ENCODE data around the gene NCBP1. TPM values are rescaled to one million over a fixed set of nuclear protein-coding genes. Genes with fewer than 3 reads are reported as not detected.

NCBP1 gene
- total and polyA plus RNA-seq, 7 donors: 7.1 to 22.1 (median 14.6) TPM

DNA sequence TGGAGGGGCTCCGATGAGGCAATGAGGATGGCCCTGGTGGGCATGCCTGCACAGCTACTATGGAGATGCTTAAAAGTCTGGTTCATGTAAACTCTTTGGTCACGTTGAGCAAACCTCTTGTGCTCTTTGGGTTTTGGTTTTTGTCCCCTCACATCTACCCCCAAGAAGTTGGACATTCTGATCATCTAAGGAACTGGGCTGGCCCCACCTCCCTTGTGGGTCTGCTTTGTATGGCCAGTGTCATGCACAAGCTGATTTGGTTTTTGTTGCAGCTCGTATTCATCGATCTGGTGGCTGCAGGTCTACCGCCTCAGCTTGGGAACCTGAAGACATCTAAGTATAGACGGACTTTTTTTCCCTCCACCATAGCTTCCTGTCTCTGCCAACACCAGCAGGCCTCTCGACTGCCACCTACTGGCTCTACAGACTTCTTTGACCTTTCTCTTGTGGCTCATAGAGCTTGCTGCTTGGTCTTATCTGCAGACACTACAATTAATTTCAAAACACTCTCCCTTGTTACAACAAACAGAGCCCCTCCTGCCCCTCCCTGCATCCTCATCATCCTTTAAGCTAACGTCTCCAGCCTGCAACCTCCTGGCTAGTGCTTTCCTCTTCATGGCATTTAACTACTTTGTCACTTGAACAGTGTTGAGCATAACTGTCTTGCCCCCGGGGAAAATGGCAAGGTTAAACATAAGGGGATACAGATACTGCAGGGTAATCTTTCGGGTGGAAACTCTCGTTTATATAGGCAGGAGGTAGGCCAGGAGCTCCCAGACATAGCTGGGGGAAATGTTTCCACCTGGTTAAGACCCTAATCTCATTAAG, 34.9 kb upstream of the NCBP1 start:
- Histone ChIP-seq H3K36me3 (ENCODE audit: insufficient read depth in 1 of 2, low read depth in 1 of 2) (peaks cover 7 to 47% of the 10 kb centered on the region in 2 donors), H3K4me1 (peaks cover 75% of the 10 kb centered on the region), H3K4me3 (no peak overlapping the region), H3K9me3 (no peaks in the 10 kb centered on the region), H3K27me3 (ENCODE audit: insufficient read depth in 3 of 3, low read length in 2 of 3) (no peaks in the 10 kb centered on the region), H3K27ac (peak overlapping the region; percentile 77)
- TF ChIP-seq, protein P1, sequence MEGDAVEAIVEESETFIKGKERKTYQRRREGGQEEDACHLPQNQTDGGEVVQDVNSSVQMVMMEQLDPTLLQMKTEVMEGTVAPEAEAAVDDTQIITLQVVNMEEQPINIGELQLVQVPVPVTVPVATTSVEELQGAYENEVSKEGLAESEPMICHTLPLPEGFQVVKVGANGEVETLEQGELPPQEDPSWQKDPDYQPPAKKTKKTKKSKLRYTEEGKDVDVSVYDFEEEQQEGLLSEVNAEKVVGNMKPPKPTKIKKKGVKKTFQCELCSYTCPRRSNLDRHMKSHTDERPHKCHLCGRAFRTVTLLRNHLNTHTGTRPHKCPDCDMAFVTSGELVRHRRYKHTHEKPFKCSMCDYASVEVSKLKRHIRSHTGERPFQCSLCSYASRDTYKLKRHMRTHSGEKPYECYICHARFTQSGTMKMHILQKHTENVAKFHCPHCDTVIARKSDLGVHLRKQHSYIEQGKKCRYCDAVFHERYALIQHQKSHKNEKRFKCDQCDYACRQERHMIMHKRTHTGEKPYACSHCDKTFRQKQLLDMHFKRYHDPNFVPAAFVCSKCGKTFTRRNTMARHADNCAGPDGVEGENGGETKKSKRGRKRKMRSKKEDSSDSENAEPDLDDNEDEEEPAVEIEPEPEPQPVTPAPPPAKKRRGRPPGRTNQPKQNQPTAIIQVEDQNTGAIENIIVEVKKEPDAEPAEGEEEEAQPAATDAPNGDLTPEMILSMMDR (IDR thresholded peaks at IDR 0.05): peak; percentile 83
- WGBS, 3 donors: 23 to 39% (median 26%) methylated on average over 11 of the region's 11 CpGs
- intact Hi-C loops (cut with DNase I): loop anchor here (1.0 to 10.0 kb wide), 3 partner anchors 64 to 744 kb away; partner anchors contain the start of gene ZNF782 (in 1 of the 2)
- ATAC-seq (peak; percentile 51 to 58 (median 56)), DNase-seq (peak; percentile 66 to 81)

DNA sequence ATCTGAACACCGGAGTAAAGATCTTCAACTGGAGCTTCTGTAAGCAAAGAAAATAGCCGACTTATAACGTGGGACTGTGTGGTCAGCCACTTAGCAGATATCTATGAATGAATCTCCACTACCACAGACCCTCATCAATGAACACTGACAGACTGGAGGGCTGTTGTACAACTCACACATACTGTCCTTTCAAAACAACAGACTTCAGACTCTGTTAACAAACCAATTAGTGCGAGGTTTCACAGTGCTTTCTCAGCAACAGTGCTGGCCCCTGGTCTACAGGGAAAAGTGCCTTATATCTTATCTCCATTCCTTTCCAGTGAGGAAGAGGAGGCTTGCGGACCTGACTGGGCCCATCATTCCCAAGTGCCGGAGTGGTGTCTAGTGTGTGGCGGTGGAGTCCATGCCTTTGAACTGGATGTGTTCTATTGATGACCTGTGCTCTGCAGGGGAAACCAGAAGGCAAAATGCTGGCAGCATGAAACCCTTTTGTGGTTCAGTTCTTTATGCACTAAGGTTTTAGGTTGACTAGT, 34.2 kb upstream of the NCBP1 start:
- Histone ChIP-seq H3K27me3 (ENCODE audit: insufficient read depth in 3 of 3, low read length in 2 of 3) (no peaks in the 10 kb centered on the region), H3K36me3 (ENCODE audit: insufficient read depth in 1 of 2, low read depth in 1 of 2) (peaks cover 8 to 54% of the 10 kb centered on the region in 2 donors), H3K9me3 (no peaks in the 10 kb centered on the region), H3K27ac (peak overlapping the region; percentile 77), H3K4me1 (peaks cover 74% of the 10 kb centered on the region), H3K4me3 (no peak overlapping the region)
- no peak for ATAC-seq
- intact Hi-C loops (cut with DNase I): loop anchor here (10.0 kb wide), 2 partner anchors 65 to 745 kb away; partner anchors contain the start of gene ZNF782 (in 1 of the 2)
- TF ChIP-seq, protein P1 (IDR thresholded peaks at IDR 0.05): no peak
- 81 to 92% (median 85%) methylated on average over 7 of the region's 7 CpGs for WGBS, 3 donors
- DNase-seq: no peak

DNA sequence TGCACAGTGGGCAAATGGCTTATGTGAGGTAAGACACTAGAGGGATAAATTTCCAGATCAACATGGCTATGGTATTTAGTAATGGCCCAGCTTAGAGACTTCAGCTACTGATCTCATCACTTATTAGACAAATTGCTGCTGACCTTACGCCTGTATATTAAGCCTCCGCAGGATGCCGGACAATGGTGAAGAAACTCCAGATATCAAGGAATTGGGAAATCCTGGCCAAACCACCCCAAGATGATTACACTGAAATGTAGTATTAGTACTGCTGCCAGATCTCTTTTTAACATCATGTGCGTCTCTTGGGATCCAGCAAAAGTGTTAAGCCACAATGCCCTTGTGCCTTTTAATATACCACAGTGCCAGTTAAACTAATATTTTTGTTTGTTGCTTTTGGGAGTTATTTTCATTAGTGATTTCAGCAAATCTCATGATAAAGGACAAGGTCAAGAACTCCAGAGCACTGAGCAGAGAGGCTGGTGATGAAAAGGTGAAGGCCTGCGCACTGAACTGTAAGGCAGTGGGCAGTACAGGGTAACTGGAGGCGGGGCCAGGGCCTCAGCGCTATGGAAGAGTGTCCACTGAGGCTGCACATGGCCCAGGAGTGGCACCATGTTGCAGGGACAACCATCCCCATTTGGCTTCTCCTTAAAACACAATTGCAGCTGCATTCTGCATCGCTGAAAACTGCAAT, 32.9 kb upstream of the NCBP1 start:
- DNase-seq (no peak), ATAC-seq (peak; percentile 18 to 32 (median 20))
- Histone ChIP-seq H3K4me1 (peaks cover 74% of the 10 kb centered on the region), H3K9me3 (no peaks in the 10 kb centered on the region), H3K4me3 (no peak overlapping the region), H3K27ac (peak overlapping the region; percentile 89), H3K36me3 (ENCODE audit: insufficient read depth in 1 of 2, low read depth in 1 of 2) (peaks cover 12 to 67% of the 10 kb centered on the region in 2 donors), H3K27me3 (ENCODE audit: insufficient read depth in 3 of 3, low read length in 2 of 3) (no peaks in the 10 kb centered on the region)
- intact Hi-C loops (cut with DNase I): loop anchor here in 1 of 2 donors (5.0 kb wide), 2 partner anchors 33 to 133 kb away; no protein-coding TSS in a partner anchor
- 56 to 75% (median 57%) methylated on average over 8 of the region's 8 CpGs for WGBS, 3 donors
- TF ChIP-seq, protein P1 (IDR thresholded peaks at IDR 0.05): no peak

DNA sequence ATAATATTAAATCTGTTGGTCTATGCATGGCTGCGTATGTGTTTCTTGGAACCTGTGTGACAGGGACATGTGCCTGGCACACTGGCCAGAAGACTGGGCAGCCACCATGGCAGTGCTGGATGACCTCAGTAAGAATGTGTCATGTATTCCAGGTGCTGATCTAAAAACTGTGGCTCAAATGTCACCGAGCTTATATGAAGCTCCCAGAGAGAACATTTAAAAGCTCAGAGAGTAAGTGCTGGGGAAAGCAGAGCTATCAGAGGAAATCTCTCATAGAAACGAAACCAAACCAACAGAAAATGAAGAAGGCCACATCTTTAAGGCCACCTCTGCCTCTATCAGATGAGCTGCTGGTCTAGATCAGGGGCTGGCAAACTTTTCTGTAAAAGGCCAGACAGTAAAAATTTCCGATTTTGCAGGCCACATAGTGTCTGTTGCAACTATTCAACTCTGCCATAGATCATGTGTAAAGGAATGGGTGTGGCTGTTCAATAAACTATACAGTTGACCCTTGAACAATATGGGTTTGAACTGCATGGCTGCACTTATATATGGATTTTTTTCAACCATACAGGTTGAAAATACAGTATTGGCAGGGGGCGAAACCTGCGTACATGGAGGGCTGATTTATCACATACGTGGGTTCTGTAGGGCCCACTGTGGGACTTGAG, 32.3 kb upstream of the NCBP1 start:
- Histone ChIP-seq H3K27me3 (ENCODE audit: insufficient read depth in 3 of 3, low read length in 2 of 3) (no peaks in the 10 kb centered on the region), H3K27ac (peak overlapping the region; percentile 89), H3K4me1 (peaks cover 71% of the 10 kb centered on the region), H3K4me3 (peak overlapping the region; percentile 7), H3K36me3 (ENCODE audit: insufficient read depth in 1 of 2, low read depth in 1 of 2) (peaks cover 12 to 74% of the 10 kb centered on the region in 2 donors), H3K9me3 (no peaks in the 10 kb centered on the region)
- 47 to 62% (median 52%) methylated on average over 7 of the region's 7 CpGs for WGBS, 3 donors
- intact Hi-C loops (cut with DNase I): loop anchor here in 1 of 2 donors (5.0 kb wide), 2 partner anchors 34 to 134 kb away; no protein-coding TSS in a partner anchor
- ATAC-seq (peak; percentile 79 to 83 (median 82)), DNase-seq (peak; percentile 39 to 84)
- TF ChIP-seq, protein P1 (IDR thresholded peaks at IDR 0.05): no peak

All from psoas muscle (tissue), 8 donors.